Endothelial cell of umbilical vein (primary cell): ENCODE results near the gene RIOX2. TPM values are rescaled to one million over a fixed set of nuclear protein-coding genes. Genes with fewer than 3 reads are reported as not detected.

Experiments
- BruUV-seq: library from RNA; stranded (reverse); fragments of 400-500 nt; replicated peaks from 2 replicates; lab custom pipeline; 2021; lab: Mats Ljungman, UMichigan
- CTCF ChIA-PET: fragments of 300-600, 350-600 bp; sonication (Branson Sonifier 250); formaldehyde crosslinking; loops from one replicate; lab custom pipeline; 2021; ENCODE audit warnings: antibody characterized with exemption, inconsistent platforms; lab: Charles Lee
- POLR2A ChIA-PET: fragments of 300-600, 350-600 bp; sonication (Branson Sonifier 250); formaldehyde crosslinking; loops from one replicate; lab custom pipeline; 2021; ENCODE audit warnings: antibody characterized with exemption, inconsistent platforms; lab: Charles Lee
- DNase-seq: peaks from one replicate; pipeline ENCODE4 v3.0.0-alpha.2; 2011; ENCODE audit warnings: low read depth, low spot score
- FAIRE-seq: peaks from 2 replicates; lab custom pipeline; 2011; peaks lifted over from hg19 to GRCh38; lab: Jason Lieb, UNC
- H2AFZ ChIP-seq: 2 replicates; pipeline ENCODE4 v1.6.0; 2012; ENCODE audit warnings: low read depth, low read length, control low read depth, inconsistent platforms
- H3K27ac ChIP-seq: 2 replicates; pipeline ENCODE4 v1.5.1; 2011; ENCODE audit warnings: low read depth, mild to moderate bottlenecking, control low read depth, low read length, moderate library complexity; ENCODE audit not compliant: insufficient read depth
- H3K27me3 ChIP-seq, 2 experiments: 2 replicates each; pipeline versions ENCODE4 v1.6.0 to v1.6.1; 2011; ENCODE audit warnings: low read length in 2 of 2, mixed read lengths in 1 of 2; ENCODE audit not compliant: control insufficient read depth in 2 of 2, insufficient read depth in 2 of 2
- H3K36me3 ChIP-seq, 2 experiments: 2 replicates in 1 of 2; 3 replicates in 1 of 2; pipeline ENCODE4 v1.5.1; 2011; ENCODE audit warnings: low read length in 2 of 2, mild to moderate bottlenecking in 1 of 2, moderate library complexity in 1 of 2; ENCODE audit not compliant: control insufficient read depth in 2 of 2, insufficient read depth in 2 of 2; ENCODE audit errors: extremely low read depth in 1 of 2
- H3K4me1 ChIP-seq: 3 replicates; pipeline ENCODE4 v1.5.1; 2011; ENCODE audit warnings: mild to moderate bottlenecking, low read length; ENCODE audit not compliant: control insufficient read depth, insufficient read depth; ENCODE audit errors: extremely low read depth
- H3K4me2 ChIP-seq: 2 replicates; pipeline ENCODE4 v1.6.1; 2011; ENCODE audit warnings: low read length, control low read depth, mixed read lengths; ENCODE audit not compliant: insufficient read depth
- H3K4me3 ChIP-seq, 3 experiments: fragments of 200-600 bp in 1 of 3; sonication (generic), shearing (Covaris generic) in 1 of 3; replicated peaks in 1 of 3; 2 replicates each; pipeline ENCODE4 v1.5.1; 2011 to 2016; ENCODE audit warnings: control low read depth in 3 of 3, low read length in 3 of 3, mild to moderate bottlenecking in 2 of 3, inconsistent platforms in 1 of 3, low read depth in 1 of 3, moderate library complexity in 1 of 3; ENCODE audit not compliant: insufficient read depth in 1 of 3
- H3K79me2 ChIP-seq: 2 replicates; pipeline ENCODE4 v1.6.0; 2012; ENCODE audit warnings: low read length, inconsistent platforms; ENCODE audit not compliant: control insufficient read depth, insufficient read depth
- H3K9ac ChIP-seq: replicated peaks from 2 replicates; pipeline ENCODE3; 2011; ENCODE audit warnings: low read length, control low read depth; ENCODE audit not compliant: insufficient read depth; ENCODE audit errors: extremely low read depth
- H3K9me1 ChIP-seq: replicated peaks from 3 replicates; pipeline ENCODE4 v1.6.0; 2011; ENCODE audit warnings: mild to moderate bottlenecking, low read length; ENCODE audit not compliant: control insufficient read depth, insufficient read depth; ENCODE audit errors: extremely low read depth
- H3K9me3 ChIP-seq: replicated peaks from 2 replicates; pipeline ENCODE4 v1.5.1; 2012; ENCODE audit warnings: low read length, inconsistent platforms; ENCODE audit not compliant: control insufficient read depth, insufficient read depth
- H4K20me1 ChIP-seq: replicated peaks from 2 replicates; pipeline ENCODE3; 2011; ENCODE audit warnings: mild to moderate bottlenecking, low read length; ENCODE audit not compliant: control insufficient read depth, insufficient read depth; ENCODE audit errors: extremely low read depth
- EZH2 ChIP-seq: IDR thresholded peaks from 2 replicates; pipeline ENCODE4 v1.6.1; 2012; ENCODE audit warnings: borderline replicate concordance, low read depth, mild to moderate bottlenecking, moderate library complexity, low read length, inconsistent platforms; ENCODE audit not compliant: severe bottlenecking
- FOS ChIP-seq: IDR thresholded peaks from 2 replicates; pipeline ENCODE4 v1.6.1; 2011; ENCODE audit warnings: mild to moderate bottlenecking, low read length, moderate library complexity, borderline replicate concordance; ENCODE audit not compliant: insufficient read depth
- GATA2 ChIP-seq: IDR thresholded peaks from 2 replicates; pipeline ENCODE4 v1.7.0; 2011; ENCODE audit warnings: low read depth, mild to moderate bottlenecking, moderate library complexity, mixed read lengths, low read length; ENCODE audit not compliant: insufficient read length, insufficient read depth
- JUN ChIP-seq: IDR thresholded peaks from 2 replicates; pipeline ENCODE4 v1.6.1; 2011; ENCODE audit warnings: borderline replicate concordance, low read depth; ENCODE audit not compliant: insufficient read length, insufficient read depth
- MYC ChIP-seq: IDR thresholded peaks from one replicate; pipeline ENCODE4 v1.6.1; 2011; ENCODE audit warnings: mild to moderate bottlenecking, low read depth, low read length
- POLR2A ChIP-seq: IDR thresholded peaks from 2 replicates; pipeline ENCODE4 v1.6.1; 2012; ENCODE audit warnings: low read depth, mild to moderate bottlenecking, control low read depth, low read length
- POLR2AphosphoS5 ChIP-seq: IDR thresholded peaks from 2 replicates; pipeline ENCODE4 v1.6.1; 2012; ENCODE audit warnings: low read depth, mild to moderate bottlenecking, control low read depth, low read length, moderate library complexity; ENCODE audit not compliant: insufficient read depth
- dilution Hi-C: fragments of 300-500 bp; cut with MboI; formaldehyde crosslinking; loops from one replicate; pipeline ENCODE4 v1.15.0; 2019; ENCODE audit warnings: low sequenced_read_pairs; ENCODE audit not compliant: extremely low pct_ligation_motif_present
- intact Hi-C: fragments of 100-400 bp; cut with micrococcal nuclease; formaldehyde crosslinking; loops from one replicate; pipeline ENCODE4 v1.10.0; 2022
- polyA plus RNA-seq, 4 experiments: library from polyadenylated mRNA; depleted of rRNA in 3 of 4; stranded (reverse) in 3 of 4; unstranded in 1 of 4; fragments of >200 nt; gene quantifications; 2 replicates each; pipeline versions ENCODE4 v1.2.1 to v1.2.3, GENCODE V29; 2011 to 2012; ENCODE audit warnings: missing spikeins in 1 of 4
- total RNA-seq: library from RNA; stranded (reverse); gene quantifications from 2 replicates; pipeline ENCODE4 v1.2.3, GENCODE V29; 2021
- TF ChIP-seq, protein P1 (sequence below): IDR thresholded peaks from 2 replicates; pipeline ENCODE4 v1.6.1; 2011; ENCODE audit not compliant: insufficient read depth, insufficient read length
- TF ChIP-seq, protein P2 (sequence below), 2 donors: IDR thresholded peaks; 1 replicate in 1 of 2; 2 replicates in 1 of 2; pipeline ENCODE4 v1.5.1; 2011; ENCODE audit warnings: low read length in 2 of 2, mild to moderate bottlenecking in 2 of 2, moderate library complexity in 2 of 2, control low read depth in 1 of 2, inconsistent platforms in 1 of 2, low read depth in 1 of 2; ENCODE audit not compliant: insufficient read depth in 1 of 2; ENCODE audit errors: extremely low read depth in 1 of 2

Gene RIOX2
- total and polyA plus RNA-seq, 2 donors (not counting 3 experiments of a cell fraction or from before 2014, with no cell fraction given): 14.5 to 30.5 TPM

DNA sequence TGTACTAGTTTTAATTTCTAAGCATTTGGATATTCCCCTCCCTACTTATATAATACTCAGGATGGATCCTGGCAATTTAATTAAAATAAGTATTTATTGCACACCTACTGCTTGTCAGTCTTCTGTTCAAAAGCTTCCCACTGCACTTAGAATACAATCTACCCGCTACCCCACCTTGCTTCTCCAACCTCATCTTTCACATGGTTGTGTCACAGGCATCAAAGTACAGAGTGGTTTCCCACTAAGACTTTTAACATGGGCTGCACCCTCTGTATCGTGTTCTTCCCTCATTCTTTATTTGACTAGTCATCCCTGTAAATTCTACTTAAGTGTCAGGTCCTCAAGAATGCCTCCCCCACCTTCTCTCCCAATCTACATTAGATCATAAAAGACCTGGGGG lies 35.0 kb downstream of the RIOX2 start:
- CTCF ChIA-PET: interaction anchor here (2.1 kb wide), 1 partner anchor 11 kb away, joined by 5 read pairs; no protein-coding TSS in a partner anchor
- TF ChIP-seq GATA2: no peak
- TF ChIP-seq, protein P1, sequence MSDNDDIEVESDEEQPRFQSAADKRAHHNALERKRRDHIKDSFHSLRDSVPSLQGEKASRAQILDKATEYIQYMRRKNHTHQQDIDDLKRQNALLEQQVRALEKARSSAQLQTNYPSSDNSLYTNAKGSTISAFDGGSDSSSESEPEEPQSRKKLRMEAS: no peak
- TF ChIP-seq, protein P2, sequence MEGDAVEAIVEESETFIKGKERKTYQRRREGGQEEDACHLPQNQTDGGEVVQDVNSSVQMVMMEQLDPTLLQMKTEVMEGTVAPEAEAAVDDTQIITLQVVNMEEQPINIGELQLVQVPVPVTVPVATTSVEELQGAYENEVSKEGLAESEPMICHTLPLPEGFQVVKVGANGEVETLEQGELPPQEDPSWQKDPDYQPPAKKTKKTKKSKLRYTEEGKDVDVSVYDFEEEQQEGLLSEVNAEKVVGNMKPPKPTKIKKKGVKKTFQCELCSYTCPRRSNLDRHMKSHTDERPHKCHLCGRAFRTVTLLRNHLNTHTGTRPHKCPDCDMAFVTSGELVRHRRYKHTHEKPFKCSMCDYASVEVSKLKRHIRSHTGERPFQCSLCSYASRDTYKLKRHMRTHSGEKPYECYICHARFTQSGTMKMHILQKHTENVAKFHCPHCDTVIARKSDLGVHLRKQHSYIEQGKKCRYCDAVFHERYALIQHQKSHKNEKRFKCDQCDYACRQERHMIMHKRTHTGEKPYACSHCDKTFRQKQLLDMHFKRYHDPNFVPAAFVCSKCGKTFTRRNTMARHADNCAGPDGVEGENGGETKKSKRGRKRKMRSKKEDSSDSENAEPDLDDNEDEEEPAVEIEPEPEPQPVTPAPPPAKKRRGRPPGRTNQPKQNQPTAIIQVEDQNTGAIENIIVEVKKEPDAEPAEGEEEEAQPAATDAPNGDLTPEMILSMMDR (IDR thresholded peaks at IDR 0.05; ENCODE audit: extremely low read depth in 1 of 2, insufficient read depth in 1 of 2, low read depth in 1 of 2, low read length in 2 of 2): no peak
- no peak for TF ChIP-seq POLR2A
- TF ChIP-seq JUN: no peak
- TF ChIP-seq FOS: no peak
- TF ChIP-seq EZH2: no peak
- no peak for TF ChIP-seq MYC
- TF ChIP-seq POLR2AphosphoS5: no peak
- Histone ChIP-seq H3K27me3 (no peaks in the 10 kb centered on the region), H3K4me2 (no peak overlapping the region), H4K20me1 (no peaks in the 10 kb centered on the region), H3K36me3 (peaks cover 3 to 7% of the 10 kb centered on the region in 2 experiments), H3K27ac (no peak overlapping the region), H3K4me1 (no peaks in the 10 kb centered on the region), H3K4me3 (no peak overlapping the region), H2AFZ (no peak overlapping the region), H3K79me2 (no peaks in the 10 kb centered on the region), H3K9ac (no peak overlapping the region), H3K9me1 (no peaks in the 10 kb centered on the region), H3K9me3 (no peaks in the 10 kb centered on the region)
- no peak for FAIRE-seq
- POLR2A ChIA-PET: no interaction called here
- intact Hi-C loops: no loop called here
- DNase-seq: no peak
- dilution Hi-C loops: no loop called here
- no TSS peak for BruUV-seq
